Mucosa of descending colon (tissue), 3 donors: ENCODE results near the gene SND1. TPM values are rescaled to one million over a fixed set of nuclear protein-coding genes. Genes with fewer than 3 reads are reported as not detected.

ENCODE experiments used
- ATAC-seq: fragments of 200-7000 bp; cut with Tn5 transposase; one replicate; pipeline ENCODE4 v1.9.1; 2020; ENCODE audit warnings: mild to moderate bottlenecking, moderate library complexity
- DNase-seq, 3 donors: peaks; one replicate each; pipeline ENCODE4 v3.0.0-alpha.2; 2020
- H3K36me3 ChIP-seq: fragments of 200-600 bp; one replicate; pipeline ENCODE4 v1.8.0; 2021; ENCODE audit warnings: low read depth, mild to moderate bottlenecking
- H3K4me1 ChIP-seq: fragments of 200-600 bp; one replicate; pipeline ENCODE4 v1.8.0; 2021; ENCODE audit warnings: low read depth, mild to moderate bottlenecking
- H3K4me3 ChIP-seq: fragments of 200-600 bp; one replicate; pipeline ENCODE4 v1.8.0; 2021; ENCODE audit warnings: mild to moderate bottlenecking
- H3K9me3 ChIP-seq: fragments of 200-600 bp; one replicate; pipeline ENCODE4 v1.8.0; 2021; ENCODE audit warnings: mild to moderate bottlenecking
- CTCF ChIP-seq: fragments of 200-600 bp; IDR thresholded peaks from one replicate; pipeline ENCODE4 v1.8.0; 2022; ENCODE audit warnings: antibody characterized with exemption, mild to moderate bottlenecking
- intact Hi-C, 2 donors: fragments of 100-400 bp; cut with DNase I in 1 of 2; cut with micrococcal nuclease in 1 of 2; formaldehyde crosslinking; loops; one replicate each; pipeline versions ENCODE4 v1.11.0 to v1.11.1; 2022; cut with DNase I, micrococcal nuclease
- total RNA-seq, 3 donors: library from RNA; stranded (reverse); fragmentation: NEBNext Ultra II Directional in 2 of 3; extraction: Animal tissue kit (Norgen Biotek cat#: 25700) in 2 of 3; gene quantifications; one replicate each; pipeline versions ENCODE4 v1.2.1 to v1.2.4, GENCODE V29; 2021 to 2023
- donor health status: DM: no; HTN: no; CAD: no; lungs with moderate emphysema.
- donor health status: DM: no; HTN: no; CAD: no.
- donor health status: DM: no; HTN: yes; CAD: no.

SND1 gene
- total RNA-seq, 3 donors from 2014 or later: 99.0 to 131 (median 106) TPM

- no peak overlapping the region for H3K4me3 ChIP-seq
- H3K9me3 ChIP-seq: no peaks in the 10 kb centered on the region
- intact Hi-C loops: no loop called here
- no peak for TF ChIP-seq CTCF
- ATAC-seq (no peak), DNase-seq (no peak)
- no peaks in the 10 kb centered on the region for H3K4me1 ChIP-seq
- no peaks in the 10 kb centered on the region for H3K36me3 ChIP-seq
These were observed 129.1 kb downstream of the SND1 start for GRCh38 chr7:127781081-127781480.

DNA sequence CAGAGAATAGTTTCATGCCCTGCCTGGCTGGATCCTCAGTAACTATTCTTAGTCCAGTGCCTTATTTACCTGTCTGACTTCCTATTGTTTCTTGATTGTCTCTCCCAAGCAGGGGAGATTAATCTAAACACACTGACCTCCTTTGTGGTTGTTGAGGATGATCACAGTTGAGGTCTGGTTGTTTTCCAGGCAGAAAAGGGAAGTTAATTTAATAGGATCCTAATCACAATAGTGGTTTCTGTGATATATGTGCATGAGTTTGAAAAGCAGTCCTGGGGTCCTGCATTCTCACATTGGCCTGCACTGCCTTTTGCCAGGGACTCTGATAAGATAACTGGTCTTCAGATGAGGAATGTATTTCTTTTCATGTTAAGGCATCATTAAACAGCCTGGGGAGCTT, 130.1 kb downstream of the SND1 start:
- intact Hi-C loops: no loop called here
- Histone ChIP-seq H3K9me3 (no peaks in the 10 kb centered on the region), H3K4me1 (no peaks in the 10 kb centered on the region), H3K4me3 (no peak overlapping the region), H3K36me3 (no peaks in the 10 kb centered on the region)
- ATAC-seq (no peak), DNase-seq (no peak)
- TF ChIP-seq CTCF: no peak

DNA sequence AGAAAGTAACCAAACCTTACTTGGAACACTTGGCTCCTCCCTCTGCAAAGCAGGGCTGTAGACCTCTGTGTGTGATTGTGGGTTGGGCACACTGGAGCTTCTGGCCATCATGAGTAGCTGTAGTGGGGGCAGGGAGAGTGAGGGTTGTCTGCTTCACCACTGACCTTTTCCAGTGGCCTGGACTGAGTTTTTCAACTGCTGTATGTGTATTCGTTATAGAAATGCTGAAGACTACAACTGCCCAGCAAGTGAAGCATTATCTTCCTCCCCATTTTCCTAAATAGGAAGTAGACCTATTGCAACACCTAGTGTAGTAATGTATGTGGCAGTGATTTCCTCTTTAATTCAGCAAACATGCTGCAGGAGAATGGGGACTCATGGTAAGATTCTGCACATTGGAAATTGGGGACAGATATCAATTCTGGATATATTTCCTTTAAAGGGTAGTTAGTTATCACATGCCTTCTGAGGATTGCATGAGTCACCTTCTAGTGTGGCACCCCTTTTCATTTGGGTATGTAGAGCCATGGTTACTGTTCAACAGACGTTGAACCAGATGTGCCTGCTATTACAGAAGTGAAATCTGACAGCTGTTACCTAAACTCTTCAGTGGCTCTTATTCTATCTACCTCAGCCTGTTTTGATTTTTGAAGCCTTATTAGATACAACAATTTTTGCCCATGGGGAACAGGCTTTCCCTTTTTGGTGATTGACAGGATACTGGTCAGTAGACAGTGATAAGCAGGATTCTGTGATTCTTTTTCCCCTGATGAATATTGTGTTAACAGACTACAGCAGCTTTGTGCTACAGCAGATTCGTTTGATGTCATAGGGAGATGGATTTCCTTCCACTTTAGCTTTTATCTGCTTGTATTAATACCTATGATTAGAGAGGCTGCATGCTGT, 130.9 kb downstream of the SND1 start:
- H3K4me3 ChIP-seq: no peak overlapping the region
- ATAC-seq: peak; percentile 32
- no peaks in the 10 kb centered on the region for H3K36me3 ChIP-seq
- no peak for DNase-seq
- no peaks in the 10 kb centered on the region for H3K4me1 ChIP-seq
- intact Hi-C loops: no loop called here
- no peak for TF ChIP-seq CTCF
- no peaks in the 10 kb centered on the region for H3K9me3 ChIP-seq

DNA sequence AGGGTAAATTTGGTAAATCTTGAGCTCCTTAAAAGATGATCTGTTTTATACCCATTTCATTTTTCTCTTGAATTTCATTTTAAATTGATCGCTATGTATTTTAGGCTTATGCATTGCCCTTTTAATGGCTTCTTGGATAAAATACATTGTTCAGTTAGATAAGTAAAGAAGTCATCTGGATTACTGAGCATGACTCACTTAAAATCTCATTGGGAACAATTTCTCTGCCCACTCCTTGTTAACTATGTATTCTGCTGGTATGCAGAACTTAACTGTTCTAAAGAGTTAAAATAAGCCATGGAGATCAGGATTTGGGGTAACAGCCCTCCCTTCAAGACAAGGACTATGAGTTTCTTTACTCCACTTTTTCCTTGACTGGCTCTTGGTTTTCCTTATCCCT, 134.2 kb downstream of the SND1 start:
- DNase-seq: no peak
- Histone ChIP-seq H3K4me1 (no peaks in the 10 kb centered on the region), H3K4me3 (no peak overlapping the region), H3K36me3 (no peaks in the 10 kb centered on the region), H3K9me3 (no peaks in the 10 kb centered on the region)
- intact Hi-C loops: no loop called here
- ATAC-seq: no peak
- TF ChIP-seq CTCF: no peak

- no peaks in the 10 kb centered on the region for H3K4me1 ChIP-seq
- no peak for ATAC-seq
- no peaks in the 10 kb centered on the region for H3K36me3 ChIP-seq
These were observed 137.0 kb downstream of the SND1 start for GRCh38 chr7:127789031-127789430.

More at GRCh38 chr7:127789031-127789430, 137.0 kb downstream of the SND1 start:
- no peak overlapping the region for H3K4me3 ChIP-seq
- intact Hi-C loops: no loop called here
- no peaks in the 10 kb centered on the region for H3K9me3 ChIP-seq
- DNase-seq: no peak
- no peak for TF ChIP-seq CTCF
